NCI-H2196 (cell line): Measurements from ENCODE around the gene GPC3.
"Not testable (repeated sequence)": the region's sequence is repeated elsewhere in the genome, so short reads cannot be mapped to it uniquely, and the experiment has no call there.

Experiments used
- DNase-seq: peaks from one replicate; lab custom pipeline; 2025; ENCODE audit not compliant: unreplicated experiment; lab: John Stamatoyannopoulos, UW

The GPC3 gene

GRCh38 chrX:133786382-133786781, 199.0 kb downstream of the GPC3 start:
- no peak for DNase-seq

DNA sequence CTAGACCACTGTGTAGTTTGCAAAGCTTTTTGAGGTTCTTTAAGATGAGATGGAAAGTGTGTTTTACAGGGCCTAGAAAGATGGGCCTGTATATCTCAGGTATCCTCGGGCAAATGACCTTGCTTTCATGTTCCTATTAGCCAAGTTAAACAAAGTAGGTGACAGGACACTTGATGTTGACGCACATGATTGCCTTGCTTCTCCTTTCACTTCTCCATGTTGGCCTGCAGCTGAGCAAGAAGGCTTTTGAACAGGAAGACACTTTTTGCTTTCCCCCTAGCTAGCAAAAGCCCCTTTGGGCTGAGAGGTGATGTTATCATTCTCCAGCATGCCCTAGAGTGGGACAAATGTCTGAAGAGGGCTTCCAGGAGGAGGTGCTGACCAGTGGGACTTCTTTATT, 202.1 kb downstream of the GPC3 start:
- DNase-seq = no peak

GRCh38 chrX:133781174-133781573, 204.2 kb downstream of the GPC3 start:
- DNase-seq = no peak

DNA sequence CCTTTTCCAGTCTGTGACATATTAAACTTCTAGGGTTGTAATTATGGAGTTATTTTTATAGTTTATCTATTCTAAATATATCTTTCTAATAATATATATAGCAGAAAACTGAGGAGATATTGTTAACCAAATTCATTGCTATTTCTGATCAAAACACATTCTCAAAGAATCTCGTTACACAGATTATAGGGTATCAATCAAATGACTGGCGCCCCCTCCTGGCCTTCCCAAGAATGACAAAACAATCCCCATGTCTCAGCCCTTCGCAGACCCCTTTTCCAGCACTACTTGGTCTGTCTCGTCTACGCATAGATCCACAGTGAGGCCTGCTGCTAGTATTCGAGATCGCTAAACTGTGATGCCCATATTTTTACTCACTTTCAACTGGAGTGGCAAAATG, 209.3 kb downstream of the GPC3 start:
- no peak for DNase-seq

- DNase-seq = no peak
These were observed 210.6 kb downstream of the GPC3 start for GRCh38 chrX:133774807-133775206.

DNA sequence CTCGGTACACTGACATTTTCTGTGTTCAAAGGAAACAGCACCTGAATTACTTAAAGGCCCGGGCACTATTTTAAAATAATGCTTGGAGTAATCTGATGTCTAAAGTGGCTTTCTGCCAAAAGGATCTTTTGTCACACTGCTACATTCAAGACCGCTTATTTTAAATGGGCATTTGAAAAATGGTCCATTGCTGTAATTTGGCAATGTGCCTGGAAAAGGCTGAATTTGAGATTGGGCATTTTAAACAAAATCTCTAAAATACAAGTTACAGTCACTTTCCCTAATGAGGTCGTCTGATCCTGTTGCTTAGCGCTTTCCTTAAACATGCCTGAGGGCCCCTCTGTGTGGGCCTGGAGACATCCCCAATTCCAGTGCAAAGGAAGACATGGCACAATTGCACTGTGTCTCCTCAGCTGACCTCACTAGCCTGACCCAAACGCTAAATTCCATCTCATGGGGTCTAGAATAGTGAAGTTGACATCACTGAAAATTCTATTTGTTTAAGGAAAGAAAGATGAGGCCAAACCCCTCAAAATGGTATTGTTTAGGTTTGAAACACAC, 214.2 kb downstream of the GPC3 start:
- DNase-seq = no peak

DNA sequence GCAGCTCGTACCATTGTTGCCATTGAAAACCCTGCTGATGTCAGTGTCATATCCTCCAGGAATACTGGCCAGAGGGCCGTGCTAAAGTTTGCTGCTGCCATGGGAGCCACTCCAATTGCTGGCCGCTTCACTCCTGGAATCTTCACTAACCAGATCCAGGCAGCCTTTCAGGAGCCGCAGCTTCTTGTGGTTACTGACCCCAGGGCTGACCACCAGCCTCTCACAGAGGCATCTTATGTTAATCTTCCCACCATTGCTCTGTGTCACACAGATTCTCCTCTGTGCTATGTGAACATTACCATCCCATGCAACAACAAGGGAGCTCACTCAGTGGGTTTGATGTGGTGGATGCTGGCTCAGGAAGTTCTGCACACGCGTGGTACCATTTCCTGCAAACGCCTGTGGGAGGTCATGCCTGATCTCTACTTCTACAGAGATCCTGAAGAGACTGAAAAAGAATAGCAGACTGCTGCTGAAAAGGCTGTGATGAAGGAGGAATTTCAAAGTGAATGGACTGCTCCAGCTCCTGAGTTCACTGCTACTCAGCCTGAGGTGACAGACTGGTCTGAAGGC, 222.3 kb downstream of the GPC3 start:
- DNase-seq = not testable (repeated sequence)

DNA sequence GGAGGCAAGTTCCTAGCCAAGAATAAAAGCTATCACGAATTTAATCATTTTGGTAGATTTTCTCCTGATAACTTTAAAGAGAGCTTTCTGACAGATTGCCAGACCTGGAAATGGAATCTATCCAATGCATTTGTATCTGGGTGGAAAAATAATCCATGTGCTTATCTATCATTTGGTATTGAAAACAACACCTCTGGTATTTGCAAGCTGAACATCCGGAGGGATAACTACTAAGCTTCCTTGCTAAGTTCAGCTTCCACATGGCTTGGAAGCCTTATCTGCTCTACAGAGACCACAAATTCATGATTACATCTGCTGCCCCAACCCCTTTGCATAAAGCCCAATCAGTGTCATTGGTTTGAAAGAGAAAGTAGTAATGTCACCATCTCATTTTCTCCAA, 230.7 kb downstream of the GPC3 start:
- no peak for DNase-seq

GRCh38 chrX:133749951-133750350, 235.4 kb downstream of the GPC3 start:
- no peak for DNase-seq

DNA sequence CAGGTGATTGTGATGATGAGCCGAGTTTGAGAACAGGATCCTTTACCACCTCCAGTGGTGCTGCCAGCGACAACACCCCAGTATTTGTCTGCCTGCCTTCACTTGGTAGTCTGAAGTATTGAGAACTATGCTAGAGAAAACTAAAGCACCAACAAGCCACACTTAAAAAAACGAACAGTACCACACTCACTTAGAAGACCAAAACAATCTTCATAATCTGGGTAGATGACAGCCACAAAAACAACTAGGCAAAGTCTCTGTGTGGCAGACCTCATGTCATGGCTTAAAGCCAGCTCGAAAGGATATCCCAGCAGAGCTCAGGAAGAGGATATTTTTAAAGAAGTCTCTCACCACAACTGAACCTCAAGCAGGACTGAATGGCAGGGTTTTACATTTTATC, 236.0 kb downstream of the GPC3 start:
- DNase-seq = no peak

DNA sequence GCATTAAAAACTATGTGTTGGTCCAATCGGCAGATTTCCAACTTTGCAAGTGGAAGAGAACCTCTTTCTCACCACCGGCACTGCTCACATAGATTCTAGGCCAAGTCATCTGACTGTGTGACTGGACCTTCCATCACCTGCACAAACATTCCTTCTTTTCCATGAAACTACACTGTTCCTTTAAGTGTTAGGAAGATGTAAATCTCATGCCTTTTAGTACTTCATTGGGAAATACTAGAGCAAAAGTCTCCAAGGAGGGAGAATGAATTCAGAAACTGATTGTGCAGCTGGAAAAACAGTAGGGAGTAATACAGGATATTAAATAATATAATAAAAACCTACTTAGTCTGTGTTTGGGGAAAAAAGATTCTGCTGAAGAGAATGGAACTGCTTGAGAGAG, 238.2 kb downstream of the GPC3 start:
- DNase-seq = no peak

DNA sequence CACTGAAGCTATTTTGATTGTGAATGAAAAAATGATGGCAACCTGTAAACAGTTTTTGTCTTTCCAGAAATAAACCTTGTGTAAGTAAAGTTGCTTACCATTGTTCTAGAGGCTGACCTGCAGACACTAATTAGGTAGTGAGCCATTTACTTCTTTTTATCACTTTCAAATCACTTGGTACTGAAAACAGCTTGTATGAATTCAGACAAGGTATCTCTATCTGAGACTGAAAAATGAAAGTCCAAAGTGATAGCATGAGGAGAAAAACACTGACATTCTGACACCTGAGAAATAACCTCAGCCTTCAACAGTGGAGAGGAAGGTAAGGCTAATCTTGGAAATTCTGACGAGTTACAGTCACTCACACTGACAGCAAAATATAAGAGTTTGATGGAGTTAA, 238.8 kb downstream of the GPC3 start:
- no peak for DNase-seq

DNA sequence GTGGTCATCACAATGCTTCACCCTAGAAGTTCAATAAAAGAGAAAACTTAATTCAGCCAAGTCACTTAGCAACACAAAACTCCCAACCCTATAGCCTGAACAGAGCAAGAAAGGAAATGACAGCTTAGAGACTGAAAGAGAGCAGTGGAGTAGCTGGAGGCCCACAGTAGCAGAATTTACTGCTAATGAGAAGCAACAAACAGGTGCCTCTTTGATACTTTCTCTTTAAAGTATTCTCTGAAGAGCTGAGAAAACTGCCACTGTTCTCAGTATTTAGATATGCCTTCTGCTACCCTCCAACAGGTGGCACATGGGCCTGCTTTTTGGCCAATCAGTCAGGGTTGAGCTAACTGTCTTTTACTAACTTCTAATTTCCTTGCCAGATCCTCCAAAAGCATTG, 240.0 kb downstream of the GPC3 start:
- DNase-seq = peak; percentile 2

GRCh38 chrX:133742602-133743305, 242.6 kb downstream of the GPC3 start:
- no peak for DNase-seq

DNA sequence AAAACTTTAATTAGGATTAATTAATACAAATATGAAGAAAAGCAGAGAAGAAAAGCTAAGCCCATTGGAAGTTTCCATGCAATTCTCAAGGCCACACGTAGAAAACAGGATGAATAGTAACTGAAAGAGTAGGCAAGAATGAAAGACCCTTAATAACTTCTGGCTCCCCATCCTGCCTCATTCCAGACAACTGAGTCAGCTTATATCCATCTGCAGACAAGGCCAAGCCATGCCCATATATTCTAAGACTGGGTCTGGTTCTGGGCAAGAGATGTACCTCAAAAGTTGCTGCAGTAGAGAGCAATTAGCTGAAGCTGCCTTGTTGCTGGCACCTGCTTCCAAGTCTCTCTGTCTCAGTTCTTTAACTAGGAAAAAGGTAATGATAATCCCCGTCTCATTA, 244.1 kb downstream of the GPC3 start:
- no peak for DNase-seq

DNA sequence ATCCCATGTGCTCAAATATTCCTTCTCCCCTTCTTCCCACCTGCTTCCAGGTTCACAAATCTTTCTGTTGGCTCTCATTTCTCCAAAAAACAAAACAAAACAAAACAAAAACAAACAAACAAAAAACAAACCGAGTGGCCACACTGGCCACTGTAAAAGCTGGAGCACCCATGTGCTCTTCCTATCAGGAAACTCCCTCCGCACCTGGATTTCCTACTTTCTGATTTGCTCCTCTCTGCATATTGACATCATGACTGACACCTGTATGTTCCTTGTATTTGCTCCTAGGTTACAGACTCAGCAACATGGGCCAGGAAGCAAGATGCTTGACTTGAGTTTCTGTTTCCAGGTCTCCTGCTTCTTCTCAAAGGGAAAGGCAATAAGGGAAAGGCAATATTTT, 258.8 kb downstream of the GPC3 start:
- no peak for DNase-seq

GRCh38 chrX:133726211-133726630, 259.2 kb downstream of the GPC3 start:
- peak; percentile 61 for DNase-seq

GRCh38 chrX:133723930-133724329, 261.5 kb downstream of the GPC3 start:
- DNase-seq = no peak

DNA sequence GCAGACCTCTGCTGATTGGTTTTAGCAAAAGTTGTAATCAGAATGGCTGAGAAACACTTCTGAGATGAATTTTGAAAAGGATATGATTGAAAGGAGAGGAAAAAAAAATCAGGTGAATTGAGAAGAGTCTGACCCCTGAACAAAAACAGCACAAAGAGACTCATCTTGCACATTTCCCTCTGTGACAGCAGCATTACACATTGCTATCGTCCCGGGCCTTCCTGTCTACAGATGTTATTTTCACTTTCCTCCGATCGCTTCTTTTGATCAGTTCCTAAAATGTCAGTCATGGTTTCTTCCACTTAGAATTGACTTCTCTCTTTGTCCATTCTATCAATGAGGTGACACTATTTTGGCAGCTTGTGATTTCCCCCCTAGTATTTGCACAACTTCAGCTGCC, 262.6 kb downstream of the GPC3 start:
- no peak for DNase-seq

GRCh38 chrX:133720269-133720668, 265.1 kb downstream of the GPC3 start:
- not testable (repeated sequence) for DNase-seq

DNA sequence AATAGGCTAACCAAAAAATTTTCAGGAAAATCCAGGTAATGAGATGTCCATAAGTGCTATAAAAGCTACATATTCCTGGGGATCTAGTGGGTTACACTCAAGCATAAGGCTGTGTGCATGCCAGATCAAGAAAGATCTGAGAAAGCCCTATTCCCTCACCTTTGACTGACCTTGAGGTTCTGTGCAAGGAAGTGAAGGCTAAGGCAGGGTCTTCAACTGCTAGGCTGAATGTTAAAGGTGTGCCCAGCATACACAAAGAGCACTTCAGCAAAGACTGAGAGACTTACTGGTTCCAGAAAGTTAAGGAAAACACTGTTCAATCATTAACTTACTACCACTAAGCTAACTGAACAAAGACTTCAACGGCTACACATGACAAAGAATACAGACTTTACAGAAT, 269.7 kb downstream of the GPC3 start:
- no peak for DNase-seq

DNA sequence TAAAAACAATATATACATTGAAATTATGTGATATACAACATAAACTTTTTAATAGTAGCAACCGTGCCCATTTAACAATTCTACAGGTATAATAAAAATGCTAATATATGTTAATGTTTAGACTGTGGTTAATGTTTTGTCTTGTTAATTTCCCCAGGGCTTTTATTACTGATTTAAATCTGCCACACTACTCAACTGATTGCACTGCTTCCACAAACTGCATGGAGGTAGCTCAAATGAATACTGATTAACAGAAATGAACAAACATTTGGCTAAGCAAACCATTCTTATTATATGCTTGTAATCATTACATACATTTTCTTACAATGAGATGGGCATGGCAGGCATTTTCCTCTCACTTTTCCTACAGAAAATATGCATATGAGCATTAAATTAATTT, 275.9 kb downstream of the GPC3 start:
- DNase-seq = no peak

DNA sequence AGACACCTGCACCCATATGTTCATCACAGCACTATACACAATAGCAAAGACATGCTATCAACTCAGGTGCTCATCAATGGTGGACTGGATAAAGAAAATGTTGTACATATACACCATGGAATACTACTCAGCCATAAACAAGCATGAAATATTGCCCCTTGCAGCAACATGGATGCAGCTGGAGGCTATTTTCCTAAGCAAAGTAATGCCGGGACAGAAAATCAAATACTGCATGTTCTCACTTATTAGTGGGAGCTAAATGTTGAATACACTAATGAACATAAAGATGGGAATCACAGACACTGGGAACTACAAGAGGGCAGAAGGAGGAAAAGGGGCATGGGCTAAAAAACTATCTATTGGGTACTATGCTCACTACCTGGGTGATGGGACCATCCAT, 278.5 kb downstream of the GPC3 start:
- no peak for DNase-seq
